NCI-H524 treated with DMSO at 0.1 percent for 48 hours (cell line): Measurements from ENCODE around the gene CPT1C.

Experiments
- DNase-seq: peaks from one replicate; lab custom pipeline; 2025; lab: John Stamatoyannopoulos, UW

The CPT1C gene

DNA sequence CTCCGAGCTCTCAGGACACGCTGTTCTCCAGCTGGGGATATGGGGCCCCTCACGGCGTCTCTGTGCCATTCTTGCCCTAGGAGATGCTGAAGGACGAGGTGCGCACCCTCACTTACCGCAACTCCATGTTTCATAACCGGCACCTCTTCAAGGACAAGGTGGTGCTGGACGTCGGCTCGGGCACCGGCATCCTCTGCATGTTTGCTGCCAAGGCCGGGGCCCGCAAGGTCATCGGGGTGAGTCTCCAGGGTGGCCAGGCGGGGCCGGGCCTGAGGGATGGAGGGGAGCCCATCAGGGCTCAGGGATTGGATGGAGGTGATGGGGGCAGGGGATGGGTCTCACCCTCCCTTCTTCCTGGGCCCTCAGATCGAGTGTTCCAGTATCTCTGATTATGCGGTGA lies 9.1 kb upstream of the CPT1C start:
- DNase-seq, result no peak

DNA sequence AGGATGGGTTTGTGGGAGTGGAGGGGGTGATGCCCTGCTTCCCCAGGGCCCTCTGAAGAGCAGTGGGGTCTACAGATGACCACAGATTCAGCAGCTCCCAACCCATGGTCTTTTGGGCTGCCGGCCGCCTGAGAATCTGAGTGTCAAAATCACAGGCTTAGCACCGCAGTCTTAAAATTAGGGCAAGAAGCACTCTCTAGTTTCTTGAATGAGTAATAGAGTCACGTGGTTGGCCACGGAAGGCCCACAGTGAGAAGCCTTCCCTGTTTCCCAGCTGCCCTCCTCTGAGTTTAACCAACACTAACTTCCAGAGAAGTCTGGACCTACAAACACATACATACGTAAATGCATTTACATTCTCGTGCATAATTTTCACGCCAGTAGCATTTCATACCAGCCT lies 8.6 kb upstream of the CPT1C start:
- no peak for DNase-seq

DNA sequence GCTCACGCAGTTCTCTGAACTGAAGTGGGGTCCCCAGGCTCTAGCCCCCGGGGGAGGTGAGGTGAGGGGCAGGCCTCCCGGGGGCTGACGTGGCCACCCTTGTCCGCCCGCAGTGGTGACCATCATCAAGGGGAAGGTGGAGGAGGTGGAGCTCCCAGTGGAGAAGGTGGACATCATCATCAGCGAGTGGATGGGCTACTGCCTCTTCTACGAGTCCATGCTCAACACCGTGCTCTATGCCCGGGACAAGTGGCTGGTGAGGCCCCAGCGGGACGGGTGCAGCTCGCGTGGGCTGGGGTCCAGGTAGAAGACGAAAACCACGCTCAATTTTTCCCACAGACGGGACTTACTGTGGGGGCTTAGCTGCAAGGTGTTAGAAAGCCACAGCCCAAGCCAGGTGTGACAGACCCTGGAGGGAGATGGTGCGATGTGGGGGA lies 7.1 kb upstream of the CPT1C start:
- DNase-seq, result no peak

DNA sequence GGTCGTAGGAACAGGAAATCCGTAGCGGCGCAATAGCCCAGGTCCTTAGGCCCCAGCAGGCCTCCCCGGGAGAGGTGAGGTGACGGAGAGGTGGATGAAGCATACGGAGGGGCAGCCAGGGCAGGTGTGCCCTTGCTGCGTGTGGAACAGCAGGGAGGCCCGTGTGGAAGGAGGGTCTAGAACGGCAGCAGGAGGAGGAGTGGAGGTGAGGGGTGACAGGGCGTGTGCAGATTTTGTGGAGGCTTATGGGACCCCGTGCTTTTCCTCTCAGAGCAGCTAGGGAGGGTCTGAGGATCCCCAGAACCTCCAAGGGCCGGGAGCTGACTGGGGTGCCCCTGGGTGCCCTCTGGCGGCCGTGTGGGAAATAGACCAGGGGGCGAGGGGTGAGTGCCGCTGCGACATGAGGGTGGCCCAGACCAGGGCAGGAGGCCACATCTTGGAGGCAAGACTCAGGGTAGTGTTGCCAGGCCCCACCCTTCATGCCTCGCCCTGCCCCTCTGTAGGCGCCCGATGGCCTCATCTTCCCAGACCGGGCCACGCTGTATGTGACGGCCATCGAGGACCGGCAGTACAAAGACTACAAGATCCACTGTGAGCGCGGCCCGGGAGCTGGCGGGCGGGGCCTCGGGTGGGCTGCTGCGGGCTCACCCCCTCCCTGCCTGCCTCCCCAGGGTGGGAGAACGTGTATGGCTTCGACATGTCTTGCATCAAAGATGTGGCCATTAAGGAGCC lies 6.5 kb upstream of the CPT1C start:
- no peak for DNase-seq

DNA sequence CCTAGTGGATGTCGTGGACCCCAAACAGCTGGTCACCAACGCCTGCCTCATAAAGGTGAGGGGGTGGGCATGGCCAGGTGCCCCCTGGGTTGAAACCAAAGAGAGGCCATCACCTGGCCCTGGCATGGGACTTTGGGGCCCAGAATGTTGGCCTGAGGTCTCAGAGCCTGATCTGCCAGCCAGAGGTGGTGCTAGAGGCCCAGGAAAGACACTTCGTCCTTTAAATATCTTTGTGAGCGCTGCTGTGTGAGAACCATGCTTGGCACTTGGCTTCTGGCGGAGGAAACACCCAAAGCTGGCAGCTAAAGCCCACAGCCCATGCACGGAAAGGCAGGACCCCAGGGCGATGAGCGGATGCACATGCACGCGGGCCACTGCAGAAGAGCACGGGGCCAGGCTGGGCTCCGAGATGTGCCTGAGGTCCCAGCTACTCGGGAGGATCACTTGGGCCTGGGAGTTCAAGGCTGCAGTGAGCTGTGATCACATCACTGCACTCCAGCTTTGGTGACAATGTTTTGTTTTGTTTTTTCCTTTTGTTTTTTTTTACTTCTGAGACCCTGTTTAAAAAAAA lies 5.8 kb upstream of the CPT1C start:
- DNase-seq, result no peak

DNA sequence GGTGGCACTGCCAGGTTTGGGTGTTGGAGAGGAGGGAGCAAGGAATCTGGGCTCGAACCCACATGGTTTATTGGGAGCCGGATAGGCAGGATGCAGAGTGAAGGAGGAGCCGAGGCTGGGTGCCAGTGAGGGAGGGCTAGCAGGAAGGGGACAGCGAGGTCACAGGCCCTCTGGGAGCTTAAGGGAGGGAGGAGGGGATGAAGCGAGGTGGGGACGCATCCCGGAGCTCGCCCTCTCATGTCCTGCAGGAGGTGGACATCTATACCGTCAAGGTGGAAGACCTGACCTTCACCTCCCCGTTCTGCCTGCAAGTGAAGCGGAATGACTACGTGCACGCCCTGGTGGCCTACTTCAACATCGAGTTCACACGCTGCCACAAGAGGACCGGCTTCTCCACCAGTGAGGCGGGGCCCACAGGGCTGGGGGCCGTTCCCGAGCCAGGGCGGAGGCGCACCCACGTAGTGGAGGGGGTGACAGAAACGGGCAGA lies 5.0 kb upstream of the CPT1C start:
- DNase-seq, result no peak

DNA sequence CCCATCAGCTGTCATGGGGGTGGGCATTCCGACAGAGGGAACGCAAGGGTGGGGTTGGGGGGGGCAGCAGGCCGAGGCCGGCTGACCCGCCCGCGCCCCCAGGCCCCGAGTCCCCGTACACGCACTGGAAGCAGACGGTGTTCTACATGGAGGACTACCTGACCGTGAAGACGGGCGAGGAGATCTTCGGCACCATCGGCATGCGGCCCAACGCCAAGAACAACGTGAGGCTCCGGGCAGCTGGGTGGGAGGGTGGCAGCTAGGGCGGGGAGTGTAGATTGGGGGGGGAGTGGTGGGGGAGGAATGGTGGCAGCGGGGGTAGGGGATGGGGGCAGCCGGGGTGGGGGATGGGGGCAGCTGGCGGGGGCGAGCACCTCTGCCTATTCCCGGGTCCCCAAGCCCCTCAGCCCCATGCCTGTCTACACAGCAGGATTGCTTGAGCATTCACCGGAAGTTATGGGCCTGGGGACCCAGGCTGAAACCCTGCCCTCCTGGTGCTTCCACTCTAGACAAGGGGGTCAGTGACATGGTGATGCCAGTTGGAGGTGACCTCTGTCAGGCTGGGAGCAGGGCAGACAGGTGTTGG lies 4.3 kb upstream of the CPT1C start:
- no peak for DNase-seq

DNA sequence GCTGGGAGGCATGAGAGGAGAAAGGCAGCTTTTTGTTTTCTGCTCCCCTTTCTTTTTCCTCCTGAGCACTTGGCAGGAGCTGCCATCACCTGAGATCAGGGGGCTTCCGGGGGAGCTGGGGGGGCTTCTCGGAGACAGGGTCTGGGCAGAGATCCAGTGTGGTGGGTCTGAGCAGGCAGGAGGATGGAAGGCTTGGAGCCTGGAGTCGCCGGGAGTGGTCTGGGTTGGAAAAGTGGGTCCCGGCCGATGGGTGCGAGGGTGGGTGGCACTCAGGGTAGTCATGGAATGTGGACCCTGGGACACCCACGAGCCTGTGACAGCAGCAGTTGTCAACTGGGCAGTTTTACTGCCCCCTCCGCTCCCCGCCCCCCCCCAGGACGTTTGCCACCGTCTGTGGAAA lies 3.8 kb upstream of the CPT1C start:
- no peak for DNase-seq

DNA sequence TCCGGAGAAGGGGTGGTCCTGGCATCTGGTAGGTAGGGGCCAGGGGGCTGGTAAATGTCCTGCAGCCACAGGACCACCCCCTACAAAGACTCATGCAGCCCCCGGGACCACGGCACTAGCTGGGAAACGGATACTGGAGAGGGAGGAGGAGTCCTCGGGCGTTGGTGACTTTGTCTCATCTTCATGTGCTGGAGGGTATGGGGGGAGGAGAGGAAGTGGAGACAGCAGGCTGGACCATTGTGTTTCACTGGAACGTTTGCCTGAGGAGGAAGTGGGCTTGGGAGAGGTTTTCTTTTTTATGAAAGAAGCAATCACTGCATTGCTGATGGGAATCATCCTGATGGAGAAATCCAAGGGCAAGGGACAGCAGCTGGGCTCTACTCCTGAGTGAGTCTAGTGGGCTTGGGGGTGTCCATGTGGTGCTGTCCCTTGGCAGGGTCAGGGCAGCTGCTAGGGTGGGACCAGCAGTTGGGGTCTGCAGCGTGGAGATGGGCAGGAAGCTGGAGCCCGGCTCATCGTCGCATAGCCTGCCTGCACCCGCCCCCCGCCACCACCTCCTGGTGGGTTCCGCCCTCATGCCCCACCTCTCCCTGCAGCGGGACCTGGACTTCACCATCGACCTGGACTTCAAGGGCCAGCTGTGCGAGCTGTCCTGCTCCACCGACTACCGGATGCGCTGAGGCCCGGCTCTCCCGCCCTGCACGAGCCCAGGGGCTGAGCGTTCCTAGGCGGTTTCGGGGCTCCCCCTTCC lies 3.2 kb upstream of the CPT1C start:
- no peak for DNase-seq

DNA sequence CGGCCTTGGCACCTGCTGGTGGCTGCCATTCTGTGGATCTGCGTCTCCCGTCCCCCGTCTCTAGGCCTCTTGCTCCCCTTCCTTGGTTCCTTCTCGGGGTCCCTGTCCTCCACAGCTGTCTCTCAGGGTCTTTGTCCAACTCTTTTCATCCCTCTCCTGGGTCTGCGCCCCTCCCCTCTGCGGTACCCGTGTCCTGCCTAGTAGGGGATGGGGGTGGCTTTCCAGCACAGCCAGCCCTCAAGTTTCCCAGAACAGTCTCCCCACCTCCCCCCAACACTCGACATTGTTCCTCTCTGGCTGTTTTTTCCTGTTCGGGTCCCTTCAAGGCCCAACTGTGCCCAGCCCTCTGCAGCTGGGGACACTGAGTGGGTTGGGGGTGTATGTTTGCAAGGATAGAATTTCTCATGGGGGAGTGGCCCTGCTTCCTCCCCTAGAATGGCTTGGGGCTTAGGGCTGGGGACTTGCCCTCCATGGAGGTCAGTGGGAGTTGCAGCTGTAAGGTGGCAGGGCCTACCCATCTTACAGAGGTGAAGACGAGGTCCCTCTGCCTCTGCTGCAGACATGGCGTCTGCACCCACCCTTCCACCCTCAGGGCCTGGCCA lies 2.3 kb upstream of the CPT1C start:
- DNase-seq, result no peak

DNA sequence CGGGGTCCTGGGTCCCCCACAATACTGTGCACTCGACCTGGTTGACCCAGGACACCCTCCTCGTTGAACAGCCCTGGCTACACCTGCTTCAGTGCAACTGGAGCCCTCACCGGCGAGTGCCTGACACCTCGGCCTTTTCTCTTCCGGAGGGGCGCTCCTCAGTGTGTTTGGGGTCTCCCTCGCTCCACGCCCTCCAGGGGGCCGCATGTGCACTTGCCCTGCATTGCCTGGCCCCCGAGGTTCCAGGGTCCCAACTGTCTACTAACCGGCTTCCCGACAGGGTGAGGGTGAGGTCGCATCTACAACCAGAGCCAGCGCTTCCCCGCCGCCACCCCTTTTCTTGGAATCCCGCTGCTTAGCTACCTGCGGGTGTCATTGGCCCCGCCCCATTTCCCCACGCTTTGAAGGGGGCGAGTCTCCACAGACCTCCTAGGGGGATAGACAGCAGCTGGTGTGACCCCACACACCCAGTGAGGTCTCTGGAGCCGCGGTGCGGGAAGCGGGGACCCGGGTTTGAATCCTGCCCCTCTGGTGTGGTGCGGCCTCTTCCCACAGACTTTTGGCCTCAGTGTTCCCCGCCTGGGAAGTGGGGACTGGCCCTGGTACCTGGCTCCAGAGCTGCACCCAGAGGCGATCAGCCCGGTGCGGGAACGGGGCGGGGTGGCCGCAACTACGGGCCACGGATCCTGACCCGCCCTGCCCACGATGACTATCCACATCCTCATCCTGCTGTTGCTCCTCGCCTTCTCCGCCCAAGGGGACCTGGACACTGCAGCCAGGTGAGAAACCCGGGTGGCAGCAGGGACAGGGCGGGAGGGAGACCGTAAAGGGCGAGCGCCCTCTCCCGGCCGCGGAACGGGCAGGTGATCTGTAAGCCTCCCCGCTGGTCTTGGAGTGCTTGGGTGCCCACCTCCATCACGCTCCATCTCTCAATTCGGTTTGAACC lies 1.5 kb upstream of the CPT1C start, which contains the start of gene ADM5:
Gene ADM5, plus strand, starts transcription at position 462 of the 946 bp plus-strand sequence. Its CDS starts 244 bp downstream, at position 706.
- no peak for DNase-seq

DNA sequence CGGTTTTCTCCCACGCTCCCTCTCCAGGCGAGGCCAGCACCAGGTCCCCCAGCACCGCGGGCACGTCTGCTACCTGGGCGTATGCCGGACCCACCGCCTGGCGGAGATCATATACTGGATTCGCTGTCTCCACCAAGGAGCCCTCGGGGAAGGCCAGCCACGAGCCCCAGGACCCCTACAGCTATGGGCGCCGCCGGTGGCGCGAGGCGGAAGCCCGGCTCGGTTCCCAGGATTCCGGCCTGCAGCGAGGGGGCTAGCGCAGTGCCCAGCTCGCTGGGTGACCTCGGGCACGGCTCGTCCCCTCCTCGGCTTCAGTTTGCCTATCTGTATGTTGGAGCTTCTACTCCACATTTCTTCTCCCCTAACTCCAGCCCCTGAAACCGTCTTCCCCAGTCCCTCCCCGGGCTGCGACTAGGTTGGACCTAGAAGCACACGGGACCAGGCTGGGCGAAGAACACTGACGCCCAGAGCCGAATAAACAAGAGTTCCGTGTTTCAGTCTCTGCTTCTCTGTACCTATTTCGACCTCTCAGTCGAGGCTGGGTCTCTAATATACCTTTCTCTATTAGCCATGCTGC lies 749 bp upstream of the CPT1C start:
- no peak for DNase-seq

DNA sequence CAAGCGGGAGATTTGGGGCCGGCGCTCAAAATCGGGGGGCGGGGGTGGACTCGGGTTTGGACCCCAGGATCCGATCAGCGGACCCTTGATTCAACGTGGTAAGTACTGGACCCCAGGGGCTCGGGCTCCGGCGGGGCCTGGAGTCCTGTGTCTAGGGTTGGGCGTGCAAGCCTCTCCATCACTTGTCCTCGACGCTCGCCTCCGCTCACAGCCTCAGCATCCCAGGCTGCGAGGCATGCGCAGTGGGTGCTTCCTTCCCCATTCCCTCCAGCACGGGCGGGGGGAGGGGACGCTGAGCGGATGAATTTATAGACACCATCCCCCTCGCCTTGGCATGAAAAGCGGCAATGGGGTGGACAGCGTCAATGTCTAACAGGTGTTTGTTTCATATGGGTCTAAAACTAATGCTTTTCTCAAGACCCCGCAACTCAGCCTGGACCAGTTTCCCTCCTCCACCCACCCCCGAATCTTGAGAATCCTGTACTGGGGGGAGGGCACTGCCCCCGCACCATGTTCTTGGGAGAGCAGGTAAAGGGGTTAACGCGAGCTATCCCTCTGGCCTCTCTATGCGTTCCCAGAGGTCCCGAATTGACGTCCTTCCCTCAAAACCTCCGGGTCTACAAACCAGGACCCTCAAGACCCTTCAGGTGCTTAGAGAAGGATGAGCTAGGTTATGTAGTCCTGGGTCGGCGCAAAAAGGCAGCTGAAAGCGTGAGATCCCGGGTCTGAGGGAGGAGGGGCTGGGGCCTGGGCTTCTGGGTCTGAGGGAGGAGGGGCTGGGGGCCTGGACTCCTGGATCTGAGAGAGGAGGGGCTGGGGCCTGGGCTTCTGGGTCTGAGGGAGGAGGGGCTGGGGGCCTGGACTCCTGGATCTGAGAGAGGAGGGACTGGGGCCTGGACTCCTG lies 579 bp downstream of the CPT1C start:
- no peak for DNase-seq

DNA sequence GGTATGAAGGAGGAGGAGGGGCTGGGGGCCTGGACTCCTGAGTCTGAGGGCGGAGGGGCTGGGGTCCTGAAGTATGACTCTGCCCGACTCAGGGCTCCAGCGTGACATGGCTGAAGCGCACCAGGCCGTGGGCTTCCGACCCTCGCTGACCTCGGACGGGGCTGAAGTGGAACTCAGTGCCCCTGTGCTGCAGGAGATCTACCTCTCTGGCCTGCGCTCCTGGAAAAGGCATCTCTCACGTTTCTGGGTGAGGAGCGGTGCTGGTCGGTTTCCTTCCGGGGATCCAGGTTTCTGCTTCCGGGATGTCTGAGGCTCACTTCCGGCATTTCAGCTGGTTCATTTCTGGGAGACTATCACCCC lies 1.2 kb downstream of the CPT1C start:
- no peak for DNase-seq

DNA sequence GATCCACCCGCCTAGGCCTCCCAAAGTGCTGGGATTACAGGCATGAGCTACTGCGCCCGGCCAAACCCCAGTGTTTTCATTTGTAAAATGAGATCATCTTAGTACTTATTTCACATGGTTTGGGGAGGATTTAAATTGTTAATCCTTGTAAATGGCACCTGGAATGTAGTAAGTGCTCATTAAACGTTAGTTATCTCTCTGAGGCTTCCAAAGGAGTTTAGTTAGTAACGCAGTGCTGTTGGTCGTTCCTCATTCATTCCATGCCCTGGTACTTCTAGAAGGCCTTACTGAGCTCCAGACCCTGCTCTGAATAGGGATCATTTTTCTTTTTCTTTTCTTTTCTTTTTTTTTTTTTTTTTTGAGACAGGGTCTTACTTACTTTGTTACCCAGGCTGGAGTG lies 5.2 kb downstream of the CPT1C start:
- no peak for DNase-seq

DNA sequence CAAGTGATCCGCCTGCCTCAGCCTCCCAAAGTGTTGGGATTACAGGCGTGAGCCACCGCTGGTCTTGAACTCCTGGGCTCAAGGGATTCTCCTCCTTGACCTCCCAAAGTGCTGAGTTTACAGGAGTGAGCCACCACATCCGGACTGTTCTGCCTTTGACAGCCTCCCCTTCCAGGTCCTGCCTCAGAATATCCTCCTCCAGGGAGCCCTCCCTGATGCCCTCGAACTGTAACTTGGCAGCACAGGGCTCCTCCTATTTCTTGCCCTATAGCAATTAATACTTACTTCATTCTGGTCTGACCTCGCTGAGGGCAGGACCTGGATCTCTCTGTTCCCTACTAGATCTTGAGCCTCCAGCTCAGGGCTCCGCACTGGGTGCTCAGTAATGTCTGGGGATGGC lies 5.9 kb downstream of the CPT1C start:
- DNase-seq, result no peak

DNA sequence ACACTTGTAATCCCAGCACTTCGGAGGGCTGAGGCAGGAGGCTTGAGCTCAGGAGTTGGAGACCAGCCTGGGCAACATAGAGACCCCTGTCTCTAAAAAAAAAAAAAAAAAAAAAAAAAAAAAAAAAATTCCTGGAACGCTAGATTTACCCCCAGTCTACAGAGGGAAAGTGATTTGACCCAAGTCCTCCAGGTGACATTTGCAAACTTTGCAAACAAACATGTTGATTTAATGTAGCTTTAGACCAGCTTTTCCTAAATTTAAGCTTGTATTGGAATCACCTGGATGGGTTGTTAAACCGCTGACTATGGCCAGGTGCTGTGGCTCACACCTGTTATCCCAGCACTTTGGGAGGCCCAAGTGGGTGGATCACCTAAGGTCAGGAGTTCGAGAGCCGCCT lies 8.4 kb downstream of the CPT1C start:
- DNase-seq, result no peak

DNA sequence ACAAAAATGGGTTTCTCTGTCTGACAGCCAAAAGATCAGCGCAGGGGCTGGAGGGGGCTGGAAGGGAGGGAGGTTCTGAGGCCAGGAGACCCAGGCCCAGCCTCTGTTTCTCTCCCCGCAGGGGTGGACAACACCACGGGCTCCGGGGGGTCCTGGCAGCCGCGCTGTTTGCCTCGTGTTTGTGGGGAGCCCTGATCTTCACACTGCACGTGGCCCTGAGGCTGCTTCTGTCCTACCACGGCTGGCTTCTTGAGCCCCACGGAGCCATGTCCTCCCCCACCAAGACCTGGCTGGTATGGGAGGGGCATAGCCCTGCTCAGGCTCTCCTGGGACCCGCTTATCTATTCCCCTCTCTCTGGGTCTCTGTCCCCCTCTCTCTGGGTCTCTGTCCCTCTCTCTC lies 9.6 kb downstream of the CPT1C start:
- no peak for DNase-seq

DNA sequence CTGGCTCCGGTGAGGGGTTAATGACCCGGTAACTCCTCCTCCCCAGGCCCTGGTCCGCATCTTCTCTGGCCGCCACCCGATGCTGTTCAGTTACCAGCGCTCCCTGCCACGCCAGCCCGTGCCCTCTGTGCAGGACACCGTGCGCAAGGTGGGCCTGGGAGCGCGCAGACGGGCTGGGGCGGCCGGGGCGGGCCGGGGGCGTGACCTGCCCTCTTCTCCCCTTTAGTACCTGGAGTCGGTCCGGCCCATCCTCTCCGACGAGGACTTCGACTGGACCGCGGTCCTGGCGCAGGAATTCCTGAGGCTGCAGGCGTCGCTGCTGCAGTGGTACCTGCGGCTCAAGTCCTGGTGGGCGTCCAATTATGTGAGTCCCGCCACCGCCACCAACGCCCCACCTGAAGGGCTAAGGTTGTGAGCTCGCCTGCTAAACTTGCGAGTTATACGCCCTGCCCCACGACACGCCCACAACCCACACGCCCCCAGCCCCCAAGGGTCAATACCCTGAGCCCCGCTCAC lies 10.4 kb downstream of the CPT1C start:
- DNase-seq, result no peak
